Prostate gland (tissue), 2 donors: ENCODE measurements around the gene IMPG1. TPM values are rescaled to one million over a fixed set of nuclear protein-coding genes. Genes with fewer than 3 reads are reported as not detected.

ENCODE experiments used
- DNase-seq: peaks from one replicate; pipeline ENCODE4 v3.0.0-alpha.2; 2019; ENCODE audit warnings: low spot score
- H3K27ac ChIP-seq, 2 donors: fragments of 200-600 bp; sonication (generic); 2 replicates each; pipeline ENCODE4 v1.5.1; 2017 to 2019
- H3K27me3 ChIP-seq: fragments of 200-600 bp; sonication (generic); replicated peaks from 2 replicates; pipeline ENCODE4 v1.5.1; 2019; ENCODE audit not compliant: insufficient read depth
- H3K36me3 ChIP-seq, 2 donors: fragments of 200-600 bp; sonication (generic); 1 replicate in 1 of 2; 2 replicates in 1 of 2; pipeline versions ENCODE4 v1.5.1 to v1.8.1; 2017 to 2019
- H3K4me1 ChIP-seq: fragments of 200-600 bp; sonication (generic); replicated peaks from 2 replicates; pipeline ENCODE4 v1.5.1; 2019
- H3K4me3 ChIP-seq, 2 donors: fragments of 200-600 bp; sonication (generic); 2 replicates each; pipeline ENCODE4 v1.5.1; 2017 to 2019
- H3K9me3 ChIP-seq: fragments of 200-600 bp; sonication (generic); 2 replicates; pipeline ENCODE4 v1.5.1; 2017
- CTCF ChIP-seq, 4 experiments: fragments of 200-600 bp in 2 of 4; fragments of 450-650 bp in 2 of 4; sonication (generic) in 2 of 4; IDR thresholded peaks; 1 replicate in 3 of 4; 2 replicates in 1 of 4; pipeline ENCODE4 v1.5.1; 2016 to 2019; ENCODE audit warnings: antibody characterized with exemption in 4 of 4, mild to moderate bottlenecking in 2 of 4, moderate library complexity in 2 of 4
- POLR2A ChIP-seq: fragments of 450-650 bp; IDR thresholded peaks from one replicate; pipeline ENCODE4 v1.6.1; 2016; ENCODE audit warnings: antibody characterized with exemption, mild to moderate bottlenecking
- POLR2AphosphoS5 ChIP-seq: sonication (generic); formaldehyde crosslinking; IDR thresholded peaks from one replicate; pipeline ENCODE4 v1.6.1; 2017; ENCODE audit warnings: antibody characterized with exemption
- WGBS: methylation state at CpG from one replicate; pipeline ENCODE4 v1.1.5; 2018; 5-methylcytosine and 5-hydroxymethylcytosine counted together
- intact Hi-C: fragments of 100-400 bp; cut with DNase I; formaldehyde crosslinking; loops from one replicate; pipeline ENCODE4 v1.14.2; 2022
- total RNA-seq, 2 donors: library from RNA; depleted of rRNA; stranded (reverse); fragments of >200 nt; gene quantifications; one replicate each; pipeline ENCODE4 v1.1.0, GENCODE V29; 2016

IMPG1 gene
- total RNA-seq = not detected

- no peak within 1 kb of the TSS for H3K27ac ChIP-seq
- H3K4me3 ChIP-seq = no peak within 1 kb of the TSS
- no peaks in the 10 kb centered on the region for H3K27me3 ChIP-seq
- no peaks in the 10 kb centered on the region for H3K9me3 ChIP-seq
- H3K4me1 ChIP-seq = no peaks in the 10 kb centered on the region
- TF ChIP-seq CTCF (IDR thresholded peaks at IDR 0.05) = no peak
- no peak for TF ChIP-seq POLR2A
- TF ChIP-seq POLR2AphosphoS5 = no peak
- no peak for DNase-seq
- no peaks in the 10 kb centered on the region for H3K36me3 ChIP-seq
- intact Hi-C loops = no loop called here
Observed at GRCh38 chr6:76072562-76072961, at the start of gene IMPG1. IMPG1 (minus strand) TSS chr6:76072662; CDS start chr6:76072488, 174 bp downstream.

GRCh38 chr6:76120302-76120701 is 47.8 kb upstream of the IMPG1 start:
- no peak for DNase-seq
- TF ChIP-seq POLR2A (no peak), CTCF (IDR thresholded peaks at IDR 0.05) (no peak), POLR2AphosphoS5 (no peak)
- no peak overlapping the region for H3K4me3 ChIP-seq
- no peak overlapping the region for H3K27ac ChIP-seq
- H3K4me1 ChIP-seq = no peaks in the 10 kb centered on the region
- no peaks in the 10 kb centered on the region for H3K36me3 ChIP-seq
- intact Hi-C loops = no loop called here
- H3K9me3 ChIP-seq = no peaks in the 10 kb centered on the region
- no peaks in the 10 kb centered on the region for H3K27me3 ChIP-seq

- Histone ChIP-seq H3K9me3 (no peaks in the 10 kb centered on the region), H3K4me3 (no peak overlapping the region), H3K27ac (no peak overlapping the region), H3K36me3 (no peaks in the 10 kb centered on the region), H3K27me3 (no peaks in the 10 kb centered on the region), H3K4me1 (no peaks in the 10 kb centered on the region)
- TF ChIP-seq CTCF (IDR thresholded peaks at IDR 0.05) = no peak
- TF ChIP-seq POLR2A = no peak
- TF ChIP-seq POLR2AphosphoS5 = no peak
- intact Hi-C loops = no loop called here
- DNase-seq = no peak
Observed at GRCh38 chr6:76073281-76073680, 819 bp upstream of the IMPG1 start.

GRCh38 chr6:76057469-76057868 is 15.0 kb downstream of the IMPG1 start:
- Histone ChIP-seq H3K36me3 (no peaks in the 10 kb centered on the region), H3K4me3 (no peak overlapping the region), H3K9me3 (no peaks in the 10 kb centered on the region), H3K27me3 (no peaks in the 10 kb centered on the region), H3K27ac (no peak overlapping the region), H3K4me1 (no peaks in the 10 kb centered on the region)
- no peak for DNase-seq
- WGBS = 83% methylated on average over 1 of the region's 1 CpG
- no peak for TF ChIP-seq POLR2A
- TF ChIP-seq POLR2AphosphoS5 = no peak
- TF ChIP-seq CTCF (IDR thresholded peaks at IDR 0.05) = no peak
- intact Hi-C loops = no loop called here

GRCh38 chr6:76052314-76052713 is 20.1 kb downstream of the IMPG1 start:
- H3K4me3 ChIP-seq = no peak overlapping the region
- intact Hi-C loops = no loop called here
- H3K27me3 ChIP-seq = no peaks in the 10 kb centered on the region
- no peak overlapping the region for H3K27ac ChIP-seq
- TF ChIP-seq POLR2AphosphoS5 = no peak
- 44% methylated on average over 3 of the region's 3 CpGs for WGBS
- H3K4me1 ChIP-seq = no peaks in the 10 kb centered on the region
- H3K36me3 ChIP-seq = no peaks in the 10 kb centered on the region
- DNase-seq = no peak
- H3K9me3 ChIP-seq = no peaks in the 10 kb centered on the region
